Right atrium auricular region (tissue), 2 donors: ENCODE data around the gene SCN9A. TPM values are rescaled to one million over a fixed set of nuclear protein-coding genes. Genes with fewer than 3 reads are reported as not detected.

ENCODE experiments used
- DNase-seq: peaks from one replicate; pipeline ENCODE4 v3.0.0-alpha.2; 2019; ENCODE audit warnings: low spot score
- H3K27ac ChIP-seq, 2 donors: fragments of 200-600 bp; sonication (generic); 1 replicate in 1 of 2; 2 replicates in 1 of 2; pipeline ENCODE4 v1.5.1; 2016 to 2019
- H3K27me3 ChIP-seq, 2 donors: fragments of 200-600 bp; sonication (generic); one replicate each; pipeline versions ENCODE4 v1.5.1 to v1.6.0; 2017 to 2019
- H3K36me3 ChIP-seq: fragments of 200-600 bp; sonication (generic); one replicate; pipeline ENCODE4 v1.5.1; 2016
- H3K4me1 ChIP-seq, 2 donors: fragments of 200-600 bp; sonication (generic); one replicate each; pipeline versions ENCODE4 v1.5.1 to v1.6.0; 2017 to 2019
- H3K4me3 ChIP-seq, 2 donors: fragments of 200-600 bp; sonication (generic); 1 replicate in 1 of 2; 2 replicates in 1 of 2; pipeline ENCODE4 v1.5.1; 2017 to 2019; ENCODE audit warnings: mild to moderate bottlenecking in 1 of 2, moderate library complexity in 1 of 2
- H3K9me3 ChIP-seq, 2 donors: fragments of 200-600 bp; sonication (generic); one replicate each; pipeline ENCODE4 v1.5.1; 2019
- total RNA-seq, 2 donors: library from RNA; depleted of rRNA; stranded (reverse); fragments of >200 nt; gene quantifications; one replicate each; pipeline ENCODE4 v1.1.0, GENCODE V29; 2016
- TF ChIP-seq, protein P1 (sequence below), 2 donors: fragments of 200-600 bp; sonication (generic); IDR thresholded peaks; one replicate each; pipeline ENCODE4 v1.5.1; 2019; ENCODE audit warnings: antibody characterized with exemption in 2 of 2

SCN9A gene
- total RNA-seq, 2 donors from 2014 or later = 0.51 to 1.1 TPM

DNA sequence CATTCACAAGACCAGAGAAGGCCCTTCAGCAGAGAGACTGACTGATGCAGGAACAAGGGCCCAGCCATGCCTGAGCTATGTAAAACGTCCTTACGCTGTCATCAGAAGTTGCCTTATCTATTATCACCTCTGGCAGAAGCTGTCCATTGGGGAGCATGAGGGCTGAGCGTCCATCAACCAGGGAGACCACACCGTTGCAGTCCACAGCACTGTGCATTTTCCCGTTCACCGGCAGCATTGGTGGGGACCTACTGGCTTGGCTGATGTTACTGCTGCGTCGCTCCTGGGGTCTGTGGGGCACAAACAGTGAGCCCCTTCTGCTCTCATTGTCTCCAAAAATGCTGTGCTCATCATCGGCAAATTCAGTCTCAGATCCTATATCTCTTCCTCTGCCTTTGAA, 91.4 kb downstream of the SCN9A start:
- Histone ChIP-seq H3K9me3 (no peaks in the 10 kb centered on the region), H3K27me3 (no peaks in the 10 kb centered on the region), H3K27ac (no peak overlapping the region), H3K4me3 (no peak overlapping the region), H3K36me3 (no peaks in the 10 kb centered on the region), H3K4me1 (no peaks in the 10 kb centered on the region)
- TF ChIP-seq, protein P1, sequence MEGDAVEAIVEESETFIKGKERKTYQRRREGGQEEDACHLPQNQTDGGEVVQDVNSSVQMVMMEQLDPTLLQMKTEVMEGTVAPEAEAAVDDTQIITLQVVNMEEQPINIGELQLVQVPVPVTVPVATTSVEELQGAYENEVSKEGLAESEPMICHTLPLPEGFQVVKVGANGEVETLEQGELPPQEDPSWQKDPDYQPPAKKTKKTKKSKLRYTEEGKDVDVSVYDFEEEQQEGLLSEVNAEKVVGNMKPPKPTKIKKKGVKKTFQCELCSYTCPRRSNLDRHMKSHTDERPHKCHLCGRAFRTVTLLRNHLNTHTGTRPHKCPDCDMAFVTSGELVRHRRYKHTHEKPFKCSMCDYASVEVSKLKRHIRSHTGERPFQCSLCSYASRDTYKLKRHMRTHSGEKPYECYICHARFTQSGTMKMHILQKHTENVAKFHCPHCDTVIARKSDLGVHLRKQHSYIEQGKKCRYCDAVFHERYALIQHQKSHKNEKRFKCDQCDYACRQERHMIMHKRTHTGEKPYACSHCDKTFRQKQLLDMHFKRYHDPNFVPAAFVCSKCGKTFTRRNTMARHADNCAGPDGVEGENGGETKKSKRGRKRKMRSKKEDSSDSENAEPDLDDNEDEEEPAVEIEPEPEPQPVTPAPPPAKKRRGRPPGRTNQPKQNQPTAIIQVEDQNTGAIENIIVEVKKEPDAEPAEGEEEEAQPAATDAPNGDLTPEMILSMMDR (IDR thresholded peaks at IDR 0.05) = no peak
- DNase-seq = no peak

- Histone ChIP-seq H3K27ac (no peak overlapping the region), H3K4me3 (no peak overlapping the region), H3K27me3 (no peaks in the 10 kb centered on the region), H3K36me3 (no peaks in the 10 kb centered on the region), H3K4me1 (no peaks in the 10 kb centered on the region), H3K9me3 (no peaks in the 10 kb centered on the region)
- TF ChIP-seq, protein P1 (IDR thresholded peaks at IDR 0.05) = no peak
- DNase-seq = no peak
Measured at GRCh38 chr2:166282154-166282553, 93.6 kb downstream of the SCN9A start.

DNA sequence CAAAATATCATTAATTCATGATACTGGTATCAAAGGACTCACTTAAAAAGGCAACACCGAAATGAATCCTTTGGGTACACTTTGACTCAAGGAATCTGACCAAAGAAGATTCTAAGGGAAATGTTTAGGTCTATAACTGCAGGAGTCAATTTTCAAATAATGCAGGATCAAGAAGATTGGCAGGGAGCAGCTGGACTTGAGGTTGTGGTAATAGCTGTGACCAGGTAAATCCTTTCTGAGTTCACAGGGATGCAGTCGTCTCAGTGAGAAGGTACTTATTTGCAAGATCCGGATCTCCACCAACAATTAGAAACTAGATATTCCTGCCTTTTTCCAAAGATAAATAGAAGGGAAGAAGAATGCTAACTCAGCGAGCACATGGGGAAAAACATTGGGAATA, 96.9 kb downstream of the SCN9A start:
- no peak for DNase-seq
- Histone ChIP-seq H3K4me3 (no peak overlapping the region), H3K9me3 (no peaks in the 10 kb centered on the region), H3K4me1 (no peaks in the 10 kb centered on the region), H3K27me3 (no peaks in the 10 kb centered on the region), H3K36me3 (no peaks in the 10 kb centered on the region), H3K27ac (no peak overlapping the region)
- TF ChIP-seq, protein P1 (IDR thresholded peaks at IDR 0.05) = no peak

DNA sequence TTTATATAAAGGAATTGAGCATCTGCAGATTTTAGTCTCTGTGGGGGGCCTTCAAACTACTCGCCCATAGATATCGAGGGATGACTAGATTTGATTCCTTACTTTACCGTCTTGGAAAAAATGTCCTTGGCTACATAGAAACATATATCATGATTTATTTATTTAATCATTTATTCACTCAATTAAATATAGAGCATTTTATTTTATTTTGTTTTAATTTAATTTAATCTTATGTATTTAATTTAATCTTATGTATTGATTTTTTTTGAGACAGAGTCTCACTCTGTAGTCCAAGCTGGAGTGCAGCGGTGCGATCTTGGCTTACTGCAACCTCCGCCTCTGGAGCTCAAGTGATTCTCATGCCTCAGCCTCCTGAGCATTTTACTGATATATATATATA, 105.4 kb downstream of the SCN9A start:
- Histone ChIP-seq H3K9me3 (no peaks in the 10 kb centered on the region), H3K36me3 (no peaks in the 10 kb centered on the region), H3K27me3 (no peaks in the 10 kb centered on the region), H3K4me3 (no peak overlapping the region), H3K27ac (no peak overlapping the region), H3K4me1 (no peaks in the 10 kb centered on the region)
- TF ChIP-seq, protein P1 (IDR thresholded peaks at IDR 0.05) = no peak
- DNase-seq = no peak

- DNase-seq = no peak
- H3K4me1 ChIP-seq = no peaks in the 10 kb centered on the region
- no peak overlapping the region for H3K4me3 ChIP-seq
Measured at GRCh38 chr2:166269322-166269721, 106.4 kb downstream of the SCN9A start.

GRCh38 chr2:166257859-166258258, 117.9 kb downstream of the SCN9A start:
- no peaks in the 10 kb centered on the region for H3K27me3 ChIP-seq
- H3K27ac ChIP-seq = no peak overlapping the region
- H3K9me3 ChIP-seq = no peaks in the 10 kb centered on the region

More at GRCh38 chr2:166269322-166269721, 106.4 kb downstream of the SCN9A start:
- no peaks in the 10 kb centered on the region for H3K9me3 ChIP-seq
- no peaks in the 10 kb centered on the region for H3K36me3 ChIP-seq
- H3K27me3 ChIP-seq = no peaks in the 10 kb centered on the region
- TF ChIP-seq, protein P1 (IDR thresholded peaks at IDR 0.05) = no peak
- no peak overlapping the region for H3K27ac ChIP-seq

More at GRCh38 chr2:166257859-166258258, 117.9 kb downstream of the SCN9A start:
- Histone ChIP-seq H3K36me3 (no peaks in the 10 kb centered on the region), H3K4me3 (no peak overlapping the region), H3K4me1 (no peaks in the 10 kb centered on the region)
- no peak for DNase-seq
- TF ChIP-seq, protein P1 (IDR thresholded peaks at IDR 0.05) = no peak
